HG03159 (cell line): ENCODE data around the gene KLF8.

Source experiments
- ATAC-seq: cut with Tn5 transposase; IDR thresholded peaks from one replicate; pipeline ENCODE4 v1.9.1; 2021; ENCODE audit warnings: mild to moderate bottlenecking, moderate library complexity; ENCODE audit not compliant: unreplicated experiment

Gene KLF8

DNA sequence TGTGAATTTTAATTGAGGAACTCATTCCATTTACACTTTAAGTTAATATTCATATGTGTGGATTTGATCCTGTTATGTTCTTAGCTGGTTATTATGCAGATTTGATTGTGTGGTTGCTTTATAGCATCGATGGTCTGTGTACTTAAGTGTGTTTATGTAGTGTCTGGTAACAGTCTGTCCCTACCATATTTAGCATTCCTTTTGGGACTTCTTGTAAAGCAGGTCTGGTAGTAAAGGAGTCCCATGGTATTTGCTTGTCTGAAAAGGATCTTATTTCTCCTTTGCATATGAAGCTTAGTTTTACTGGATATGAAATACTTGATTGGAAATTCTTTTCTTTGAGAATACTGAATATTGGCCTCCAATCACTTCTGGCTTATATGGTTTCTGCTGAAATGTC is 76.6 kb downstream of the KLF8 start:
- ATAC-seq = no peak

DNA sequence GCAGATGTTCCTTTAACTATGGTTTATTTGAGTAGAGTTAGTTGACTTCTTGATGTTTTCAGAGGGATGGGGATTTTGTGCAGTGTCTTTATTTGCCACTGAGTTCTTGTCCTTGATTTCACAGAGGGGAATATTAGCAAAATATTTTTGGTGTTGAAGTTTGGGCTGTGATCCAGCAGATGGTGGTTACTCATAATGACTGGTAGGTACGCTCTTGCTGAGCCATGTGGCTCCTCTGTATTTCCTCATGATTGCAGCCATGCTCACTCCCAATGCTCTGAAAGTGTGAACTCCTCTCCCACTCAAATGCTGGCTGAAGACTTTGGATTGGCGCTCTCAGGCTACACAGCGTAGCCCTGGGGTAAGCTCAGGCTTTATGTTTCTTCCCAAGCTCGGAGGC is 77.7 kb downstream of the KLF8 start:
- no peak for ATAC-seq

DNA sequence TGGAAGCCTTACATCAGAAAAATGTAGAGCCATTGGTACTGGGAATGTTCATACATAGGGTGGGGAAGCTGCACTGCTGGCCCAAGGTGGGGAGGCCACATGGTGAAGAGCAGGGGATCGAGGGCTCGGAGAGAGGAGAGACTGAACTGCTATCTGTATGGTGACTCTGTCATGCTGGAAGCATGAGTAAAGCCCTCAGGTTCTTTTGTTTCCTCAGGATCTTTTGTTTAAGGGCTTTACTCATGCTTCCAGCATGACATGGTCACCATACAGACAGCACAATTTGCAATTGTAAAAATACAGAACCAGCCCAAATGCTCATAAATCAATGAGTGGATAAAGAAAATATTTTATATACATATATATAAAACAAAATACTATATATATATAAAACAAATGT is 78.4 kb downstream of the KLF8 start:
- ATAC-seq = no peak

DNA sequence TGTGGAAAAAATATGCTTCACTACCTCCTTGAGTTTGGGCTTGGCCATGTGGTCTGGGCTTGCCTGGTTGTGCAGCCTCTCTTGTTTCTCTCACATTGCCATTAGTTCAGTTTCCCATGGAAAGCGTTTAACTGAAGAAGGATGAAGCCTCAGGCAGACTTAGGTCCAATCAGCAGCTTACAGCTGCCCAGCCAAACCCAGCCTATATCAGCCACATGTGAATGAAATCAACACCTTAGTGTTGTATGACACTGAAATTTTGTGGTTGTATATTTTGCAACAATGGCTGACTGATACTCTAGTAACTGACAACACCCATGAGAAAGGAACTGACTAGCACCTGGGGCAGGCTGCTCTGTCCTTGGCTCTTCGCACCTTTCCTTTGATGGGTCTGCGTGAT is 81.2 kb downstream of the KLF8 start:
- no peak for ATAC-seq

DNA sequence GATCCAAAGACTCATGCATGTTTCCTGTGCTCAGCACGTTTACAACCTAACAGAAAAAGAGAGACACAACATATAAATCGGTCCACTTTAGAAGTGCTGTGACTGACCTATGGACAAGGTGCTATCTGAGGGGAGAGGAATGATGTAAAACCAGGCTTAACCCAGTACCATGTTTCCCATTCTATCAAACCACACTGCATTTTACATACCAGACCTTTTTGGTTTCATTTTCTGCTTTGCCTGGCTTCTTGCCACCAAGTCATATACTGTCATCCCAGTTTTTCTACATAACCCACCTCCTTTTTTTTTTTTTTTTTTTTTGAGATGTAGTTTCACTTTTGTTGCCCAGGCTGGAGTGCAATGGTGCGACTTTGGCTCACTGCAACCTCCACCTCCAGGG is 82.2 kb downstream of the KLF8 start:
- ATAC-seq = no peak

DNA sequence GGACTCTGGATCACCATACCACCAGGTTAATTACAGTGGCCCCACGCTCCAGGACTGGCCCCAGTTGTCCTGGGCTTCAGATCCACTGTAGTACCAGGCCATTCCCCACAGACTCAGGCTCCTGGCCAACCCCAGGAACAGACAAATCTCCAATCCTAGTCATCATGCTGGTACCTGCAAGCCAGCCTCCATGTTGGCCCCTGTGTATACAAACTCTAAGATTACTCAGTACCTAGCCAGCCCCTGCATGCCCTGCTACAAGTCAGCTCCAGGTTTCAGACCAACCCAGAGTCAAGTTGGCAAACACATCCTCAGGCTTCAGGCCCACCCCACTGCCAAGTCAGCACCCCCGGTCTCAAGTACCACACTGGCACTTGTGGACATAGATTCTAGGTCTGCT is 85.9 kb downstream of the KLF8 start:
- ATAC-seq = no peak

DNA sequence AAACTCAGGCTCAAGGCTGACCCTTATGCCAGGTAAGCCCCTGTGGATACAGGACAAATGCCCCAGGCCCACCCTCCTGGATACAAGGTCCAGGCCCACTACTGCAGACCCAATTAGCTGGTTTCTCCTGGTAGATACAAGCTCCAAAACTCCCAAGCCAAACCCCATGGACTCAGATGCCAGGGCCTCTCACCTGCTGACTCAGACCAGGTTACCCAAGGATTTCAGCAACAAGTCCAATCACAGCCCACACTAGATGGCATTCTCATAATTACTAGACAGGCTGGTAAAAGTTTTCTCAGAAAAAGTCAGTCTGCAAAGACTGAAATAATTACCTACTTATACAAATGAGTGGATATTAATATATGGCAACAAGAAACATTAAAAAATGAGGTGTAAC is 87.0 kb downstream of the KLF8 start:
- no peak for ATAC-seq
